Heart right ventricle (tissue), 16 donors: ENCODE data around the gene P2RX3. TPM values are rescaled to one million over a fixed set of nuclear protein-coding genes. Genes with fewer than 3 reads are reported as not detected.
"Not testable (repeated sequence)": the region's sequence is repeated elsewhere in the genome, so short reads cannot be mapped to it uniquely, and the experiment has no call there.

Experiments
- ATAC-seq, 8 donors: fragments of 200-7000 bp; cut with Tn5 transposase; one replicate each; pipeline ENCODE4 v1.9.1; 2020; ENCODE audit warnings: mild to moderate bottlenecking in 8 of 8, moderate library complexity in 8 of 8, moderate number of reproducible peaks in 1 of 8
- DNase-seq, 2 donors: peaks; one replicate each; pipeline ENCODE4 v3.0.0-alpha.2; 2020
- H3K27ac ChIP-seq, 10 donors: fragments of 200-600 bp; sonication (generic) in 2 of 10; one replicate each; pipeline versions ENCODE4 v1.5.0 to v1.8.0; 2020 to 2022; ENCODE audit warnings: mild to moderate bottlenecking in 3 of 10
- H3K27me3 ChIP-seq, 7 donors: fragments of 200-600 bp; one replicate each; pipeline ENCODE4 v1.8.0; 2021 to 2022; ENCODE audit warnings: mild to moderate bottlenecking in 2 of 7
- H3K36me3 ChIP-seq, 9 donors: fragments of 200-600 bp; sonication (generic) in 1 of 9; one replicate each; pipeline versions ENCODE4 v1.5.0 to v1.8.0; 2020 to 2022; ENCODE audit warnings: mild to moderate bottlenecking in 2 of 9
- H3K4me1 ChIP-seq, 9 donors: fragments of 200-600 bp; sonication (generic) in 1 of 9; one replicate each; pipeline versions ENCODE4 v1.5.0 to v1.8.0; 2020 to 2022; ENCODE audit warnings: mild to moderate bottlenecking in 4 of 9
- H3K4me3 ChIP-seq, 10 donors: fragments of 200-600 bp; sonication (generic) in 2 of 10; one replicate each; pipeline versions ENCODE4 v1.5.0 to v1.8.0; 2020 to 2022; ENCODE audit warnings: mild to moderate bottlenecking in 7 of 10, moderate library complexity in 2 of 10
- H3K9me3 ChIP-seq, 11 donors: fragments of 200-600 bp in 10 of 11; sonication (generic) in 2 of 11; one replicate each; pipeline versions ENCODE4 v1.5.0 to v1.8.0; 2013 to 2022; ENCODE audit warnings: mild to moderate bottlenecking in 2 of 11, control low read depth in 1 of 11, moderate library complexity in 1 of 11
- CTCF ChIP-seq, 9 donors: fragments of 200-600 bp; sonication (generic) in 2 of 9; IDR thresholded peaks; one replicate each; pipeline versions ENCODE4 v1.5.0 to v1.8.0; 2021 to 2022; ENCODE audit warnings: antibody characterized with exemption in 9 of 9, mild to moderate bottlenecking in 5 of 9, moderate library complexity in 1 of 9
- WGBS, 2 donors: extraction: QIAGEN DNeasy Blood & Tissue Kit; methylation state at CpG; one replicate each; pipeline ENCODE4 v1.1.7; 2013; ENCODE audit warnings: inconsistent platforms in 1 of 2; 5-methylcytosine and 5-hydroxymethylcytosine counted together
- intact Hi-C, 10 donors: fragments of 100-400 bp; cut with DNase I; formaldehyde crosslinking; loops; one replicate each; pipeline versions ENCODE4 v1.11.1 to v1.14.2; 2022
- polyA plus RNA-seq, 2 donors: library from polyadenylated mRNA; stranded (reverse); fragments of 200-250 nt; gene quantifications; one replicate each; pipeline ENCODE4 v1.2.3, GENCODE V29; 2013
- total RNA-seq, 10 donors: library from RNA; stranded (reverse); fragmentation: NEBNext Ultra II Directional in 3 of 10; extraction: Animal tissue kit (Norgen Biotek cat#: 25700) in 3 of 10; gene quantifications; one replicate each; pipeline versions ENCODE4 v1.2.1 to v1.2.4, GENCODE V29; 2021 to 2023
- donor health status: Arrhythmogenic right ventricular cardiomyopathy.
- donor health status: ischemic (EF 13 %, LVEDD 7.1; RV severe dilation, severe dysfunction).
- donor health status: healthy with polysubstance abuse.
- donor health status: DM: no; HTN: yes; CAD: no.
- donor health status: DM: no; HTN: no; CAD: no.
- donor health status: ischemic (EF 25% LVEDD 6.9; RV normal size, moderate dysfunction).
- donor health status: ischemic (EF 25% LVEDD 5.7; RV mildly dilated, moderate dysfunction).
- donor health status: healthy.
- donor health status: DM: yes; HTN: yes; CAD: no.
- donor health status: Ischemic cardiomyopathy.
- donor health status: ischemic (EF 35%, LVEDD 5.7; RV mildly dilated, moderate dysfunction).
- donor health status: nonischemic (EF 11% LVEDD 7.7; RV severe dilation, severe dysfunction).
- donor health status: DM: yes; HTN: yes; CAD: no.
- donor health status: PGD.
- donor health status: ischemic (EF 29% LVEDD 5.4; RV normal size, mild dysfunction).
- donor health status: nonischemic (EF 23%, LVEDD 6.1; RV moderate dilation, normal function).

Gene P2RX3
- total and polyA plus RNA-seq, 12 donors = 0.32 to 5.1 (median 1.4) TPM

GRCh38 chr11:57402188-57403002 lies 64.2 kb downstream of the P2RX3 start:
- no peak overlapping the region for H3K27ac ChIP-seq
- no peak overlapping the region for H3K4me3 ChIP-seq
- H3K9me3 ChIP-seq = no peaks in the 10 kb centered on the region
- DNase-seq (no peak), ATAC-seq (no peak)
- no peak for TF ChIP-seq CTCF (IDR thresholded peaks at IDR 0.05)
- WGBS, 2 donors = 55 to 57% methylated on average over 6 of the region's 6 CpGs
- H3K36me3 ChIP-seq = peaks cover 0 to 12% (median 5%) of the 10 kb centered on the region in 9 donors
- H3K4me1 ChIP-seq = peaks cover 6 to 26% (median 21%) of the 10 kb centered on the region in 9 donors
- intact Hi-C loops = no loop called here
- no peaks in the 10 kb centered on the region for H3K27me3 ChIP-seq

GRCh38 chr11:57403003-57403801 lies 65.0 kb downstream of the P2RX3 start:
- H3K9me3 ChIP-seq, intact Hi-C loops, H3K27me3 ChIP-seq, ATAC-seq, H3K27ac ChIP-seq, DNase-seq, H3K4me3 ChIP-seq: not testable (repeated sequence)
- 82 to 84% methylated on average over 6 of the region's 6 CpGs for WGBS, 2 donors
- Histone ChIP-seq H3K4me1 (peaks cover 6 to 34% (median 30%) of the 10 kb centered on the region in 9 donors), H3K36me3 (peaks cover 0 to 20% (median 13%) of the 10 kb centered on the region in 9 donors)

GRCh38 chr11:57403802-57404147 lies 65.6 kb downstream of the P2RX3 start:
- H3K9me3 ChIP-seq = no peaks in the 10 kb centered on the region
- WGBS, 2 donors = 82 to 87% methylated on average over 2 of the region's 2 CpGs
- no peak for DNase-seq
- H3K4me1 ChIP-seq = peaks cover 6 to 36% (median 30%) of the 10 kb centered on the region in 9 donors
- H3K36me3 ChIP-seq = peaks cover 0 to 26% (median 16%) of the 10 kb centered on the region in 9 donors
- no peaks in the 10 kb centered on the region for H3K27me3 ChIP-seq
- intact Hi-C loops = no loop called here
- H3K27ac ChIP-seq = no peak overlapping the region
- no peak for TF ChIP-seq CTCF (IDR thresholded peaks at IDR 0.05)
- ATAC-seq = no peak
- H3K4me3 ChIP-seq = no peak overlapping the region

- no peak for DNase-seq
- WGBS, 2 donors = 84 to 85% methylated on average over 4 of the region's 4 CpGs
- no peak for TF ChIP-seq CTCF (IDR thresholded peaks at IDR 0.05)
- no peaks in the 10 kb centered on the region for H3K9me3 ChIP-seq
- ATAC-seq = peak in 2 of 8 donors; percentile 29 to 52
- no peak overlapping the region for H3K4me3 ChIP-seq
- intact Hi-C loops = loop anchor here in 2 of 10 donors (5.0 kb wide), 2 partner anchors 48 to 53 kb away; no protein-coding TSS in a partner anchor
- H3K36me3 ChIP-seq = peaks cover 0 to 42% (median 31%) of the 10 kb centered on the region in 9 donors
- peak overlapping the region in 9 of 10 donors; percentile 20 to 82 (median 73) for H3K27ac ChIP-seq
- H3K4me1 ChIP-seq = peaks cover 6 to 37% (median 30%) of the 10 kb centered on the region in 9 donors
- H3K27me3 ChIP-seq = no peaks in the 10 kb centered on the region
Observed at GRCh38 chr11:57405271-57405860, 67.2 kb downstream of the P2RX3 start.
